Spinal cord (tissue), 10 donors: Measurements from ENCODE around the gene S1PR4. TPM values are rescaled to one million over a fixed set of nuclear protein-coding genes. Genes with fewer than 3 reads are reported as not detected.

Source experiments
- DNase-seq, 6 donors: peaks; one replicate each; pipeline versions ENCODE4 v3.0.0 to v3.0.0-alpha.2; 2013 to 2015; ENCODE audit warnings: low spot score in 6 of 6, low read depth in 4 of 6
- H3K27ac ChIP-seq: one replicate; pipeline ENCODE4 v1.5.1; 2013; ENCODE audit warnings: low read depth, low read length, control low read depth
- H3K27me3 ChIP-seq: one replicate; pipeline ENCODE4 v1.6.1; 2013; ENCODE audit warnings: low read length; ENCODE audit not compliant: control insufficient read depth, insufficient read depth
- H3K36me3 ChIP-seq: one replicate; pipeline ENCODE4 v1.6.1; 2013; ENCODE audit warnings: low read length; ENCODE audit not compliant: control insufficient read depth, insufficient read depth
- H3K4me1 ChIP-seq: one replicate; pipeline ENCODE4 v1.6.1; 2013; ENCODE audit warnings: low read length; ENCODE audit not compliant: control insufficient read depth, insufficient read depth
- H3K4me3 ChIP-seq: one replicate; pipeline ENCODE4 v1.5.1; 2013; ENCODE audit warnings: low read depth, low read length, control low read depth
- H3K9me3 ChIP-seq: one replicate; pipeline ENCODE4 v1.6.1; 2013; ENCODE audit warnings: low read length; ENCODE audit not compliant: control insufficient read depth, insufficient read depth
- WGBS: methylation state at CpG from one replicate; pipeline ENCODE4 v1.1.5; 2013; ENCODE audit warnings: missing lambda C conversion rate; ENCODE audit not compliant: insufficient coverage; 5-methylcytosine and 5-hydroxymethylcytosine counted together
- long read RNA-seq, 4 donors: transcript quantifications; one replicate each; lab custom pipeline, GENCODE V29; 2026
- polyA plus RNA-seq, 2 donors: library from polyadenylated mRNA; unstranded; fragments of 120-200 nt; gene quantifications; one replicate each; pipeline ENCODE4 v1.2.1, GENCODE V29; 2013; ENCODE audit not compliant: insufficient read length in 2 of 2
- total RNA-seq, 2 donors: library from RNA; depleted of rRNA in 1 of 2; stranded (reverse); fragments of 120-200 nt in 1 of 2; fragments of >200 nt in 1 of 2; gene quantifications; one replicate each; pipeline versions ENCODE4 v1.2.3 to v1.2.4, GENCODE V29; 2013 to 2014
- donor health status: healthy.

S1PR4 gene, protein sequence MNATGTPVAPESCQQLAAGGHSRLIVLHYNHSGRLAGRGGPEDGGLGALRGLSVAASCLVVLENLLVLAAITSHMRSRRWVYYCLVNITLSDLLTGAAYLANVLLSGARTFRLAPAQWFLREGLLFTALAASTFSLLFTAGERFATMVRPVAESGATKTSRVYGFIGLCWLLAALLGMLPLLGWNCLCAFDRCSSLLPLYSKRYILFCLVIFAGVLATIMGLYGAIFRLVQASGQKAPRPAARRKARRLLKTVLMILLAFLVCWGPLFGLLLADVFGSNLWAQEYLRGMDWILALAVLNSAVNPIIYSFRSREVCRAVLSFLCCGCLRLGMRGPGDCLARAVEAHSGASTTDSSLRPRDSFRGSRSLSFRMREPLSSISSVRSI
- 1 to 10 TPM in 1 of 2 donors, under 1 TPM in 1; 0.88 to 2.6 TPM for total RNA-seq
- 1 to 10 TPM in 1 of 2 donors, under 1 TPM in 1; 0.32 to 1.7 TPM for polyA plus RNA-seq
- long read RNA-seq, donor 1: 0 reads
- long read RNA-seq, donor 2: 0 reads
- long read RNA-seq, donor 3, partial matches to known transcripts: 0 of 1 reads
- long read RNA-seq, donor 3, other reads (novel, unspliced or antisense): 0 of 1 reads
- long read RNA-seq, donor 4, partial matches to known transcripts: 0 of 3 reads
- long read RNA-seq, donor 4, other reads (novel, unspliced or antisense): 0 of 3 reads

DNA sequence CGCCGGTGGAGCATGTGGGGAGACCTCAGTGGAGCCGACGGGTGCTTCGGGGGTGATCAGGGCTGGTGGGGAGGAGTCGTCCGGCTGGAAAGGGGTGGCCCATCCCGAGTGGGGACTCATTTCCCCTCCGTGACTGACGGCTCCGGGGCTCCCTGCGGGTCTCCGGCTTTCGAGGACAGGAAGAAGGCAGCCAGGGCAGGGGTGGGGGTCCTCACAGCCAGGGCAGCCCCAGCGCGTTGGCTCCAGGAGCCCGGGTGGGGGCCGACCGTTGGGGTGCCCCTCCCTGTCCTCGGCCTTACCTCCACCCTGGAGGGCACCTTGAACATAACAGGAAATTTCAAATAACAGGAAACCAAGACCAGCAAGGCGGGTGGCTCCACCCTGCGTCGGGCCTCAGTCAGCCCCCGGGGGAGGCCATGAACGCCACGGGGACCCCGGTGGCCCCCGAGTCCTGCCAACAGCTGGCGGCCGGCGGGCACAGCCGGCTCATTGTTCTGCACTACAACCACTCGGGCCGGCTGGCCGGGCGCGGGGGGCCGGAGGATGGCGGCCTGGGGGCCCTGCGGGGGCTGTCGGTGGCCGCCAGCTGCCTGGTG is at the start of gene S1PR4:
Gene S1PR4 (plus strand): TSS at position 393 of the 596 bp plus-strand sequence. CDS start 24 bp downstream, at position 417.
- H3K27ac ChIP-seq: no peak within 1 kb of the TSS

GRCh38 chr19:3129112-3129511 is 49.5 kb upstream of the S1PR4 start:
- WGBS: no CpG with 5 or more reads among the region's 1 CpG
- peaks cover 10% of the 10 kb centered on the region for H3K4me1 ChIP-seq
- no peaks in the 10 kb centered on the region for H3K27me3 ChIP-seq
- DNase-seq: peak in 1 of 6 donors; percentile 13
- H3K9me3 ChIP-seq: no peaks in the 10 kb centered on the region
- H3K36me3 ChIP-seq: peaks cover 3% of the 10 kb centered on the region
- no peak overlapping the region for H3K27ac ChIP-seq
- no peak overlapping the region for H3K4me3 ChIP-seq

More for the DNA sequence above, at the start of gene S1PR4:
- Histone ChIP-seq H3K36me3 (no peaks in the 10 kb centered on the region), H3K9me3 (no peaks in the 10 kb centered on the region), H3K4me1 (no peaks in the 10 kb centered on the region), H3K4me3 (no peak within 1 kb of the TSS), H3K27me3 (no peaks in the 10 kb centered on the region)
- DNase-seq: no peak
- WGBS: 69% methylated on average over 40 of the region's 42 CpGs

DNA sequence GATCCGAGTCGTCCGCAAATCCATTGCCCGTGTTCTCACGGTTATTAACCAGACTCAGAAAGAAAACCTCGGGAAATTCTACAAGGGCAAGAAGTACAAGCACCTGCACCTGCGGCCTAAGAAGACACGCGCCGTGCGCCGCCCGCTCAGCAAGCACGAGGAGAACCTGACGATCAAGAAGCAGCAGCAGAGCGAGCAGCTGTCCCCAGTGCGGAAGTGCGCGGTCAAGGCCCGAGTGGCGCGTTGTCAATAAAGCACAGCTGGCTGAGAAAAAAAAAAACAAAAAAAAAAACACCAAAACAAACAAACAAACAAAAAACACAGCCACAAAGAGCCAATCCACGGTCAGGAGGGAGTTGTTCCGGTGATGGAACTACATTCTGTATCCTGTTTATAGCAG is 47.4 kb upstream of the S1PR4 start:
- Histone ChIP-seq H3K36me3 (peaks cover 2% of the 10 kb centered on the region), H3K4me3 (no peak overlapping the region), H3K4me1 (peaks cover 10% of the 10 kb centered on the region), H3K27me3 (no peaks in the 10 kb centered on the region), H3K27ac (no peak overlapping the region), H3K9me3 (no peaks in the 10 kb centered on the region)
- 96% methylated on average over 5 of the region's 24 CpGs for WGBS
- peak in 1 of 6 donors; percentile 22 for DNase-seq

GRCh38 chr19:3132971-3133792 is 45.4 kb upstream of the S1PR4 start:
- Histone ChIP-seq H3K9me3 (no peaks in the 10 kb centered on the region), H3K27me3 (no peaks in the 10 kb centered on the region), H3K4me3 (no peak overlapping the region), H3K27ac (no peak overlapping the region), H3K36me3 (peaks cover 2% of the 10 kb centered on the region), H3K4me1 (peaks cover 10% of the 10 kb centered on the region)
- peak in 2 of 6 donors; percentile 46 to 57 for DNase-seq
- 41% methylated on average over 20 of the region's 24 CpGs for WGBS

GRCh38 chr19:3133793-3134116 is 44.8 kb upstream of the S1PR4 start:
- no peaks in the 10 kb centered on the region for H3K9me3 ChIP-seq
- no peak overlapping the region for H3K4me3 ChIP-seq
- 64% methylated on average over 4 of the region's 4 CpGs for WGBS
- H3K27ac ChIP-seq: no peak overlapping the region
- no peak for DNase-seq
- peaks cover 2% of the 10 kb centered on the region for H3K36me3 ChIP-seq
- H3K27me3 ChIP-seq: no peaks in the 10 kb centered on the region
- peaks cover 10% of the 10 kb centered on the region for H3K4me1 ChIP-seq

- no peaks in the 10 kb centered on the region for H3K36me3 ChIP-seq
- no peak within 1 kb of the TSS for H3K27ac ChIP-seq
- H3K4me3 ChIP-seq: peak within 1 kb of the TSS; percentile 12
- 74% methylated on average over 33 of the region's 40 CpGs for WGBS
- no peaks in the 10 kb centered on the region for H3K27me3 ChIP-seq
- no peaks in the 10 kb centered on the region for H3K9me3 ChIP-seq
- peaks cover 10% of the 10 kb centered on the region for H3K4me1 ChIP-seq
- no peak for DNase-seq
Measured at GRCh38 chr19:3135961-3136683, 42.4 kb upstream of the S1PR4 start, which contains the start of gene GNA15. Gene GNA15 (plus strand): TSS chr19:3136033. CDS start chr19:3136451, 418 bp downstream.

DNA sequence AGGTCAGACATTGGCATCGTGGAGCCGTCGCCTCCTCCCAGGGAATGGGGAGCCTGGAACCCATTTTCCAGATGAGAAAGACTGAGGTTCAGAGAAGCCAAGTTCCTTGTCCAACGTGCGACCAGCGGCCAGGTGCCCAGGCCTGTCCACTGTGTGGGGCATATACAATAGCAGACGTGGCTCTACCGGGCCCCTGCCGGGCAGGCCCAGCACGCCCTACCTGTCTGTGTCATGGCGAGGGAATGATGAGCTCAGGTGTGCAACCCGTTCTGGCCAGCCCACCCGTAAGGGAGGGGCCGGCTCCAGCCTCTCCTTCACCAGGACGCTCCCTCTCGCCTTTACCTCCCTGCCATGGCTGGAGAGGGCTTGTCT is 41.9 kb upstream of the S1PR4 start:
- no peaks in the 10 kb centered on the region for H3K9me3 ChIP-seq
- peaks cover 10% of the 10 kb centered on the region for H3K4me1 ChIP-seq
- no peaks in the 10 kb centered on the region for H3K36me3 ChIP-seq
- no peak for DNase-seq
- H3K27me3 ChIP-seq: no peaks in the 10 kb centered on the region
- 79% methylated on average over 13 of the region's 16 CpGs for WGBS
- no peak overlapping the region for H3K27ac ChIP-seq
- peak overlapping the region; percentile 12 for H3K4me3 ChIP-seq

GRCh38 chr19:3137119-3137518 is 41.5 kb upstream of the S1PR4 start:
- peak in 2 of 6 donors; percentile 50 to 52 for DNase-seq
- Histone ChIP-seq H3K4me3 (no peak overlapping the region), H3K27me3 (no peaks in the 10 kb centered on the region), H3K9me3 (no peaks in the 10 kb centered on the region), H3K4me1 (peaks cover 10% of the 10 kb centered on the region), H3K27ac (no peak overlapping the region), H3K36me3 (no peaks in the 10 kb centered on the region)
- 54% methylated on average over 6 of the region's 7 CpGs for WGBS

DNA sequence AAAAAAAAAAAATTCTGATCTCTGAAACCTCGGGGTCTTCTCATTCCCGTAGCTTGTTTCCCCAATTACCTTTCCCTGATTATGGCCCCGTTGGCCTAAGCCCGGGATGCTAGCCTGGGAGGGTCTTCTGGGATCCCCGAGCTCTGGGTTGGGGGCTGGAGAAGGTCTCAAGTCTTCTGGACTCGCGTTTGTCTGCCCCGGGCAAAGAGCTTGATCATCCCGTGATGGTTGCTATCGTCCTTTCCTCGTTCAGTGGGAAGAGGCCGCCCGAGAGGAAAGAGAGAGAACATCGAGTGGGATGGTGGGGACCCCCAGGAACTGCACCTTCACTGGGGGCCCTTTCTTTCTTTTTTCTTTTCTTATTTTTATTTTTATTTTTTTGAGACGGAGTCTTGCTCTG is 40.3 kb upstream of the S1PR4 start:
- no peak for DNase-seq
- Histone ChIP-seq H3K27ac (no peak overlapping the region), H3K4me1 (peaks cover 5% of the 10 kb centered on the region), H3K27me3 (no peaks in the 10 kb centered on the region), H3K36me3 (no peaks in the 10 kb centered on the region), H3K9me3 (no peaks in the 10 kb centered on the region), H3K4me3 (no peak overlapping the region)
- WGBS: 76% methylated on average over 8 of the region's 15 CpGs
